Osteocyte (in vitro differentiated cells): Measurements from ENCODE around the gene KRT16. TPM values are rescaled to one million over a fixed set of nuclear protein-coding genes. Genes with fewer than 3 reads are reported as not detected.
A peak's percentile ranks its signal among the peaks of the same experiment; 100 is the strongest.

Source experiments
- DNase-seq: peaks from one replicate; pipeline ENCODE4 v3.0.0; 2021; ENCODE audit warnings: mixed read lengths; ENCODE audit not compliant: unreplicated experiment; ENCODE audit errors: extremely low spot score
- H3K27ac Mint-ChIP-seq: one replicate; pipeline ENCODE4 v1.8.0; 2021; ENCODE audit warnings: mild to moderate bottlenecking, mixed read lengths; ENCODE audit not compliant: unreplicated experiment
- H3K27me3 Mint-ChIP-seq: one replicate; pipeline ENCODE4 v1.8.0; 2021; ENCODE audit warnings: mixed read lengths; ENCODE audit not compliant: unreplicated experiment
- H3K36me3 Mint-ChIP-seq: one replicate; pipeline ENCODE4 v1.8.0; 2021; ENCODE audit warnings: mixed read lengths; ENCODE audit not compliant: unreplicated experiment
- H3K4me1 Mint-ChIP-seq: one replicate; pipeline ENCODE4 v1.8.0; 2021; ENCODE audit warnings: mixed read lengths; ENCODE audit not compliant: unreplicated experiment
- H3K4me3 Mint-ChIP-seq: one replicate; pipeline ENCODE4 v1.8.0; 2021; ENCODE audit warnings: mild to moderate bottlenecking, moderate library complexity, mixed read lengths; ENCODE audit not compliant: unreplicated experiment
- H3K9me3 Mint-ChIP-seq: one replicate; pipeline ENCODE4 v1.8.0; 2021; ENCODE audit warnings: mixed read lengths; ENCODE audit not compliant: unreplicated experiment
- total RNA-seq: library from RNA; stranded (reverse); gene quantifications from 2 replicates; pipeline ENCODE4 v1.2.1, GENCODE V29; 2021
- TF ChIP-seq, protein P1 (sequence below): fragments of 200-600 bp; sonication (generic); IDR thresholded peaks from 2 replicates; pipeline ENCODE4 v1.5.0; 2021; ENCODE audit warnings: antibody characterized with exemption, mild to moderate bottlenecking, moderate library complexity

Gene KRT16
- total RNA-seq, 1 donor from 2014 or later, result 1.4 TPM

GRCh38 chr17:41638194-41638593 is 25.6 kb upstream of the KRT16 start:
- H3K36me3 Mint-ChIP-seq, result no peaks in the 10 kb centered on the region
- H3K4me3 Mint-ChIP-seq, result no peak overlapping the region
- no peaks in the 10 kb centered on the region for H3K9me3 Mint-ChIP-seq
- no peak for DNase-seq
- TF ChIP-seq, protein P1, sequence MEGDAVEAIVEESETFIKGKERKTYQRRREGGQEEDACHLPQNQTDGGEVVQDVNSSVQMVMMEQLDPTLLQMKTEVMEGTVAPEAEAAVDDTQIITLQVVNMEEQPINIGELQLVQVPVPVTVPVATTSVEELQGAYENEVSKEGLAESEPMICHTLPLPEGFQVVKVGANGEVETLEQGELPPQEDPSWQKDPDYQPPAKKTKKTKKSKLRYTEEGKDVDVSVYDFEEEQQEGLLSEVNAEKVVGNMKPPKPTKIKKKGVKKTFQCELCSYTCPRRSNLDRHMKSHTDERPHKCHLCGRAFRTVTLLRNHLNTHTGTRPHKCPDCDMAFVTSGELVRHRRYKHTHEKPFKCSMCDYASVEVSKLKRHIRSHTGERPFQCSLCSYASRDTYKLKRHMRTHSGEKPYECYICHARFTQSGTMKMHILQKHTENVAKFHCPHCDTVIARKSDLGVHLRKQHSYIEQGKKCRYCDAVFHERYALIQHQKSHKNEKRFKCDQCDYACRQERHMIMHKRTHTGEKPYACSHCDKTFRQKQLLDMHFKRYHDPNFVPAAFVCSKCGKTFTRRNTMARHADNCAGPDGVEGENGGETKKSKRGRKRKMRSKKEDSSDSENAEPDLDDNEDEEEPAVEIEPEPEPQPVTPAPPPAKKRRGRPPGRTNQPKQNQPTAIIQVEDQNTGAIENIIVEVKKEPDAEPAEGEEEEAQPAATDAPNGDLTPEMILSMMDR, result no peak
- peaks cover 9% of the 10 kb centered on the region for H3K4me1 Mint-ChIP-seq
- no peak overlapping the region for H3K27ac Mint-ChIP-seq
- H3K27me3 Mint-ChIP-seq, result no peaks in the 10 kb centered on the region

GRCh38 chr17:41636652-41637051 is 24.1 kb upstream of the KRT16 start:
- Mint-ChIP-seq H3K27ac (no peak overlapping the region), H3K27me3 (no peaks in the 10 kb centered on the region), H3K4me1 (peaks cover 9% of the 10 kb centered on the region), H3K4me3 (no peak overlapping the region), H3K36me3 (no peaks in the 10 kb centered on the region), H3K9me3 (no peaks in the 10 kb centered on the region)
- DNase-seq, result no peak
- TF ChIP-seq, protein P1, result no peak

- Mint-ChIP-seq H3K4me3 (no peak overlapping the region), H3K9me3 (no peaks in the 10 kb centered on the region), H3K4me1 (peaks cover 9% of the 10 kb centered on the region), H3K27ac (peak overlapping the region; percentile 50), H3K36me3 (no peaks in the 10 kb centered on the region), H3K27me3 (no peaks in the 10 kb centered on the region)
- TF ChIP-seq, protein P1, result no peak
- DNase-seq, result no peak
Observed at GRCh38 chr17:41635121-41636097, 22.8 kb upstream of the KRT16 start.

- TF ChIP-seq, protein P1, result no peak
Observed at GRCh38 chr17:41634639-41635038, 22.1 kb upstream of the KRT16 start.

DNA sequence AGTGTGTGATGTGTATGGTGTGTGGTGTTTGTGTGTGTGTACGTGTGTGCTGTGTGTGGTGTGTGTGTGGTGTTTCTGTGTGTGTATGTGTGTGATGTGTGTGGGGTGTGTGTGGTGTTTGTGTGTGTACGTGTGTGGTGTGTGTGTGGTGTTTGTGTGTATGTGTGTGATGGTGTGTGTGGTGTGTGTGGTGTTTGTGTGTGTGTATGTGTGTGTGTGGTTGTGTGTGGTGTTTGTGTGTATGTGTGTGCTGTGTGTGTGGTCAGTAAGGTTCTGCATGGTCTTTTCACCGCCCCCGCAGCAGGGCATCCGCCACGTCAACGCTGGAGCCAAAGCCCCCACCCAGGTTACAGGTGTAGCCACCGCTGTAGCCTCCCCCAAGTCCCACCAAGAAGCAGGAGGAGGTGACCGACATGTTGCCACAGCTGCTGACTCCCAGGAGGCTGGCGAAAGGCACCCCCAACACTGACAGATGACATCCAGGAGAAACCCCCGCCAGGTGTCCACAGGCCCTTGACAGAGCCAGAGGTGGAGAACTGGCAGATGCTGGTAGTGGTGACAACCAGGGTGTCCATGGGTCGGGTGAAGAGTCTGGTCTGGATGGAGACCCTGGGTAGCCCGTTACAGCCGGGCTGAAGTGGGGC is 21.1 kb upstream of the KRT16 start:
- peaks cover 9% of the 10 kb centered on the region for H3K4me1 Mint-ChIP-seq
- no peaks in the 10 kb centered on the region for H3K36me3 Mint-ChIP-seq
- TF ChIP-seq, protein P1, result no peak
- H3K27ac Mint-ChIP-seq, result no peak overlapping the region
- no peaks in the 10 kb centered on the region for H3K27me3 Mint-ChIP-seq
- no peak overlapping the region for H3K4me3 Mint-ChIP-seq
- DNase-seq, result no peak
- no peaks in the 10 kb centered on the region for H3K9me3 Mint-ChIP-seq

More at GRCh38 chr17:41634639-41635038, 22.1 kb upstream of the KRT16 start:
- H3K4me3 Mint-ChIP-seq, result no peak overlapping the region
- H3K27me3 Mint-ChIP-seq, result no peaks in the 10 kb centered on the region
- no peaks in the 10 kb centered on the region for H3K36me3 Mint-ChIP-seq
- H3K9me3 Mint-ChIP-seq, result no peaks in the 10 kb centered on the region
- DNase-seq, result no peak
- H3K4me1 Mint-ChIP-seq, result peaks cover 9% of the 10 kb centered on the region
- peak overlapping the region; percentile 50 for H3K27ac Mint-ChIP-seq
